HG02571 (cell line): ENCODE measurements around the gene EVA1C.
A peak's percentile ranks its signal among the peaks of the same experiment; 100 is the strongest.
"Not testable (repeated sequence)": the region's sequence is repeated elsewhere in the genome, so short reads cannot be mapped to it uniquely, and the experiment has no call there.

ENCODE experiments used
- ATAC-seq: cut with Tn5 transposase; IDR thresholded peaks from one replicate; pipeline ENCODE4 v1.9.1; 2021; ENCODE audit warnings: mild to moderate bottlenecking, moderate library complexity; ENCODE audit not compliant: unreplicated experiment

EVA1C gene

DNA sequence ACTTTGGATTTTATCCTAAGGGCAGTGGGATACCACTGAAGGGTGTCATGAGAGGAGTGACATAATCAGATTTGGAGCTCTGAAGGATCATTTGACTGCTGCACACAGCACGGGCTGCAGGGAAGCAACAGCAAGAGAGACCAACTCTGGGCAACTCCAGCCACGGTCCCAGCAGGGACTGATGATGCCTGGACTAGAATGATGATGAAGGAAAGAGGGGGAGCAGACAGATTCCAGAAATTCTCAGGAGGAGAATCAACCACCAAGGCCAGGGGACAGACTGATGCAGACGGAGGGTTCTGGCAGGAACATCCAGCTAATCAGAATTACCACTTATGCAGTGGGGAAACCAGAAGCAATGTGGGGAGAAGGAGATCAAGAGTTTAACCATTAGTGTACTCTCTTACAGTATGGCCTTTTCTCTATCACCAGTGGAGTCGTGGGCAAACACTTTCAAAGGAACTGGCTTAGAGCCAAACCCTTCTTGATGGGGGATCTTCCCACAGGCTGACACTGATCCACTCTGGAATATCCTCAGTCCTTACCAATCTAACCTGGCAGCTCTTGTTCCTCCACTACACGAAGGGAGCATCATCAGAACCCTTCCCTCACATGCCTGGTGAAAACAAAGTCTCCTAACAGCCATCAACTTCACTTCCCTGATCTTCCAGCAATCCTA, 23.0 kb upstream of the EVA1C start:
- no peak for ATAC-seq

DNA sequence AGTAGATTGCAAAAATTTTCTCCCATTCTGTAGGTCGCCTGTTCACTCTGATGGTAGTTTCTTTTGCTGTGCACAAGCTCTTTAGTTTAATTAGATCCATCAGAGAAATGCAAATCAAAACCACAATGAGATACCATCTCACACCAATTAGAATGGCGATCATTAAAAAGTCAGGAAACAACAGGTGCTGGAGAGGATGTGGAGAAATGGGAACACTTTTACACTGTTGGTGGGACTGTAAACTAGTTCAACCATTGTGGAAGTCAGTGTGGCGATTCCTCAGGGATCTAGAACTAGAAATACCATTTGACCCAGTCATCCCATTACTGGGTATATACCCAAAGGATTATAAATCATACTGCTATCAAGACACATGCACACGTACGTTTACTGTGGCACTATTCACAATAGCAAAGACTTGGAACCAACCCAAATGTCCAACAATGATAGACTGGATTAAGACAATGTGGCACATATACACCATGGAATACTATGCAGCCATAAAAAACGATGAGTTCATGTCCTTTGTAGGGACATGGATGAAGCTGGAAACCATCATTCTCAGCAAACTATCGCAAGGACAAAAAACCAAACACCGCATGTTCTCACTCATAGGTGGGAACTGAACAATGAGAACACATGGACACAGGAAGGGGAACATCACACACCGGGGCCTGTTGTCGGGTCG, 21.8 kb upstream of the EVA1C start:
- ATAC-seq = not testable (repeated sequence)

DNA sequence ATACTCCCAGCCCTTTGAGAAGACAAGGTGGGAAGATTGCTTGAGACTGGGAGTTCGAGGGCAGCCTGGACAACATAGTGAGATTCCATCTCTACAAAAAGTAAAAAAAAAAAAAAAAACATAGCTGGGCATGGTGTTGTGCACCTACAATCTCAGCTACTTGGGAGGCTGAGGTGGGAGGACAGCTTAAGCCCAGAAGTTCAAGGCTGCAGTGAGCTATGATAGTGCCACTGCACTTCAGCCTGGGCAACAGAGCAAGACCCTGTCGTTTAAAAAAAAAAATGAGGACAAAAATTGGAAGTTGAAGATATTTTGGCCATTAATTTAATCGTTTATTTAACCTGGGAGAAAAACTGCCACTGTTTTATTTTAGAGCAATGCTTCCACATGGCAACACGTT, 20.8 kb upstream of the EVA1C start:
- ATAC-seq = no peak

DNA sequence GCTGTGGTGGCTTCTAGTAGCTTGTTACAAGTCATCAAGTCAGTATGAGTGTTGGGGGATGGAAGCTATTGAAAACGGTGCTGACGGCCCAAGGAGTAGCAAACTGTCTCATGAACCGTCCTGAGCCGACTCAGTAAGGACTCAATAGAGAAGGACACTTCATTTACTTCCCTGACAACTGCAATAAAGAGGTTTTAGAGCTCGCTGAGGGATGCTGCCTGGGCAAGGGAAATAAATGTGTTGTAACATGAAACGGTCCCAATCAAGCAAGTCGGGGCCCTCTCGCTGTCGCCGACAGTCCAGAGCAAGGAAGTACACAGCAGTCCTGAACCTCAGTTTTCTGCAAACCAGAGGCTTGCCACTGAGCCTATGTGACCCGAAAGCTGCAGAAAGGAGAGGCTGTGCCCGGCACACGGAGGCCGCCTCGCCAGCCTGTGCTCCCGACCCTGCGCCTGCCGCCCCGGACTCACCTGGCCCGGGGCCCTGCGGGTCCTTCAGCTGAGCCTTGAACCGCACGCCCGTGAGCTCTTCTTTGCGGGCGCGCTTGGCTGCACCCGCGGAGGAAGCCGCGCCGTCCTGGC, 20.1 kb upstream of the EVA1C start:
- no peak for ATAC-seq

DNA sequence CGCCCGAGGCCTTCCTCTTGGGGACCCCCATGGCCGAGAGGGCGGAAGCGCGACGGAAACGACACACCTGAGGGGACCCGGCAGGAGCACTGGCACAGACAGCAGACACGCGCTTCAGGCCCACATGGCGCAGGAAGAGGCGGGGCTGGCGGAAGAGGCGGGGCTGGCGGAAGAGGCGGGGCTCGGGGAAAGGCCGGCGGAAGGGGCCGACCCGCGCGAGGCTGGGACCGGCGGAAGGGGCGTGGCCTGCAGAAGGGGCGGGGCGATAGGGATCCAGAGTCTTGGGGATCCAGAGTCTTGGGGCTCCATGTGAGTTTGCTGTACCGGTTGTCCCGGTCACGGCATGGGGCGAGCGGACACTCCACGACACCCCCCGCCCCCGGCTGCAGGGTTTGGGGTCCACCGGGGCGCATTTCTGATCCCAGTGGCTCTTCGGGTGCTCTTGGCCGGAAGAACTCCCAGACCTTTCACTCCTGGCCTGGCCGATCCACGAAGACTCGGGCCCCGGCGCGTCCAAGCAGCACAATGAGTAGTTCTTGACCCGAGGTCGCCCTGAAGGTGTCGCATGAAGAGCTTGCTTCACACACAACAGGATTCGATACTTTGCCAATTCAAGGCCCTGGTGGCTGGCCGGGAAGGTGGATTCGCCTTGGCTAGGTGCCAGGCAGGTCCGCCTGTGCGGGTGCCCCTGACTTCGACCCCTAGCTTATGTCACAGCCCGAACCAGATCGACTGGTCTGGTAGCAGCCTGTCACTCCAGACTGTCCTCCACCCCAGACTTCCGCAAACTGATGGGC, 19.4 kb upstream of the EVA1C start, which contains the start of gene URB1:
URB1 (minus strand) TSS at position 133 of the 797 bp plus-strand sequence; CDS start at position 31, 102 bp downstream.
- ATAC-seq = peak; percentile 97

DNA sequence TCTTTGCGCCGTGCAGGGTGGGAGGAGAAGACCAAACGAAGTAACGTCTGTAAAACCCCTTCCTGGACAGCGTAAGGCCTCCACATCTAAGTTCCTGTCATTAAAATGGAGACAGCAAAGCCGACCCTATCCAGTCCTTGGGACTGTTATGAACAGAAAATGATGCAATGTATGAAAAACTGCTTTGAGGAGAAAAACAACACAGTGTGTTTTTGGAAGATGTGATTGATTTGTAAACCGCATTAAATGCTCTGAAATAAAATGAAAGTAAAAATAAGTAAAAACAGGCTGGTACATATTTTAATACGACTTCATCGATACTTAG, 18.9 kb upstream of the EVA1C start:
- no peak for ATAC-seq

DNA sequence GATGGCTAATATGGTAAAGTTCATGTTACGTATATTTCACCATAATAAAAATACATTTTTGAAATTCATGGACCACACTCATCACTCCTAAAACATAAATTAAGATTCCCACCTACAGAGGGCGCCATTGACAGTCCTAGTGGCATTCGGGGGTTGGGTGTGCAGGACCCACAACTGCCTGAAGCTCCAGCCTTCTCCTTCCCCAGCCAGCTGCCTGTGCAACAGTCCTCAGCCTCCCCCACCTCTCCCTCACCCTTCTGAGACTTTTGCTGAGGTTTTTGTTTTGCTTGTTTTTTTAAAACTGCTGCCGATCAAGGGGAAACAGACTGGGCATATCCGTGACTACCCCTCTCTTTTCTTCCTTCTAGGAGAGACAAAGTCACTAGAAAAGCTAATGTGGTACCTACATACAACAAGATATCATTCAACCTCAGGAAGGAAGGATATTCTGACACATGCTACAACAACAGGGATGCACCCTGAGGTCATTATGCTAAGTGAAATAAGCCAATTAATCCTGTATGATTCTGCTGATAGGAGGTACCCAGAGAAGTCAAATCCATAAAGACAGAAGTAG, 9.2 kb upstream of the EVA1C start:
- ATAC-seq = no peak

DNA sequence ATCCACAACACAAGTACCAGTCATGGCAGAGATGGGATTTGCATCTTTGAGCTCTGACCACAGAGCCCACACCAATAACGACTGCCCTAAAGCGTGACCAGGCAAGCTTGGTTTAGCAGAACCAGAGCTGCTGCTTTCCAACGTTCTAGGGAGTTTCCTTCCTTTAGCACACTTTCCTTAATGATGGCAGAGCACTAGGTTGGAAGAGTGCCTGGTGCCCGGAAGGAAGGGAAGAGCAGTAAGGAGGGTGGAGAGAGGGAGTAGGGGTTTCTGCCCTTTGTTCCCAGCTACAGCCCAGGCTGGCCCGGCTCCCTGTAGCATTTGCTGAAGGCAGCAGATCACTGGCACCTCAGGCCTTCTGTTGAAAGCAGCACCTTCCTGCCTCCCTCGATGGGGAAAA, 6.1 kb upstream of the EVA1C start:
- ATAC-seq = no peak

DNA sequence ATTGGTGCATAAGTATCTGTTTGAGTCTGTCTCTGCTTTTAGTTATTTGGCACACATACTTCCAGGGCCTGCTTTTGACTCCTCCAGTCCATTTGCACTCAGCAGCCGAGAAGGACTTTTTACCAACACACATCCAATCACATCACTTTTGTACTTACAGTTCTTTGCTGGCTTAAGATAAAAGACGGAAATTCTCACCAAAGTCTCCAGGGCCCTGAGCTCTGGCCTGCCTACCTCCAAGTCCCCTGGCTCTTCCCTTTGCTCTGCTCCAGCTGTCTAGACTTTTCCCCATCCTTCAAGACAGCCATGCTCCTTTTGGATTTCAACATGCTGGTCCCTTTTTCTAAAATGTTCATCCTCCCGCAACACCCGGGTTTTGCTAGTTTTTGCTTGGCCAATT, 2.2 kb upstream of the EVA1C start:
- ATAC-seq = no peak

DNA sequence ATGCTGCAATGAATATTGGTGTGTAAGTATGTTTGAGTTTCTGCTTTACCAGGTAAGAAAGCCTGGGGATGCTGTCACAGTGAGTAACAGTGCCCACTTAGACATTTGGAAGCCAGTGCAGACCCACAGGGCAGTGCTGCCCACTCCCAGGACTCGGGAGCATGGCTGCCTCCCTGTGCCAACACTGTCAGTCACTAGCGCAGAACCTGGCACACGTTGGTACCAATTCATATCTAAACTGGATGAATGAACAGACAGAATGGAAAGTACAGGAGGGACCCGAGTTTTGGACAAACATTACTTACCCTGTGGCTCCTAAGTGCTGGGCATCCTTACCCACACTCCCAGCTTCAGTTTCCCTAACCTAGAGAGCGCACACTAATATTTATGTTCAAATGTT, 1.6 kb upstream of the EVA1C start:
- ATAC-seq = no peak

DNA sequence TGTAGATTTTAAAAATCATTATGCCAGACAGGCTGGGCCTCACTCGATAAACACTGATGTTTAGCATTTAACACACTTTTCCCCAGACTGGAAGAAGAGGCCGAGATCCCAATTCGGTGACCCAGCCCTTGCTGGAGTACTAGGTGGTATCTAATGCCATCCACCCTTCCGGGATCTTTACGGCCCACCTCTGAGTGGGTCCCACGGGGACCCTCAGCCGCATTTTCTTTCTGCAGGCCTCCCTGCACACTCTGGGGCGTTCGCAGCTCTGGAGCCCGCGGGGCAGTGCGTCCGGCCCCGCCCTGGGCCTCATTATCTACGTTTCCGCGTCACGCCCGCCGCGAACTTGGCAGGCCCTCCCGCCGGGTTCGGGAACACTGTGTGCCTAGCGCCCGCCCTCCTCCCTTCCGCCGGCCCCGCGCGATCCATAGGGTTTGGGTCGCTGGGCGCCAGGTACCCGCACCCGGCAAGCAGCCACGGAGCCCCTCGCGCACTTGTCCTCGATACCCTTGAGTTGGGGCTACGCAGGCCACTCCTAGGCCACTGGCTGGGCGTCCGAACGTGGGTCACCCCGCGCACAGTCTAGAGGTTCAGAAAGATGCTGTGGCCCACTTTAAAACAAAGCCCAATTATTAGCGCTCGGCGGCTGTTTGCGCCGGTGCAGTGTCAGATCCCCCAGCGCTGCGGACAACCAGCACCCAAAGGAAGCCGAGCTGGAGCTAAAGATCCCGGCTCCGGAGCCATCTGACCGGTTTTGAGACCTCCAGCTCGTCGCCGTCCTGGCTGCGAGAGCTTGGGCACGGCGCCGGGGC, 950 bp upstream of the EVA1C start:
- ATAC-seq = no peak

DNA sequence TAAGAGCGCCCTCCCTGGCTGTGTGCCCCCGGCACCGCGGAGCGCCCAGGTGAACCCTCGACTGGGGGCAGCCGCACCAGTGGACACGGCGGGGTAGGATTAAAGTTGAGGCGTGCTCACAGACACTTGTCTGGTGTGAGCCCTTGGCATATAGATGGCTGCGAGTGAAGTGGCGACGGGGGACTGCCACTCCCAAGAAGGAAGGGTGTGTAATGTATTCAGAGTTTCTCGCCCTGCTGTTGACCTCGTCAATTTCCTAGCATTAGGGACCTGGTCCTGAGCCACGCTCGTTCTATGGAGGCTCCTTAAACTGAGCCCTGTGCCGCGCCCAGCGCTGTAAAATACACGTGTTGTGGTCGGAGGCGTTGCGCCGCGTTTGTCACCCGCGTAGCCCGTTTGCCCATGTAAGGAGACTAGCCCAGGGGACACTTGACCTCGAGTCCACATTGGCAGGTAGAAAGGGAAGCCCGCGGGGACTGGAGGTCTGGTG, 554 bp downstream of the EVA1C start:
- ATAC-seq = no peak

DNA sequence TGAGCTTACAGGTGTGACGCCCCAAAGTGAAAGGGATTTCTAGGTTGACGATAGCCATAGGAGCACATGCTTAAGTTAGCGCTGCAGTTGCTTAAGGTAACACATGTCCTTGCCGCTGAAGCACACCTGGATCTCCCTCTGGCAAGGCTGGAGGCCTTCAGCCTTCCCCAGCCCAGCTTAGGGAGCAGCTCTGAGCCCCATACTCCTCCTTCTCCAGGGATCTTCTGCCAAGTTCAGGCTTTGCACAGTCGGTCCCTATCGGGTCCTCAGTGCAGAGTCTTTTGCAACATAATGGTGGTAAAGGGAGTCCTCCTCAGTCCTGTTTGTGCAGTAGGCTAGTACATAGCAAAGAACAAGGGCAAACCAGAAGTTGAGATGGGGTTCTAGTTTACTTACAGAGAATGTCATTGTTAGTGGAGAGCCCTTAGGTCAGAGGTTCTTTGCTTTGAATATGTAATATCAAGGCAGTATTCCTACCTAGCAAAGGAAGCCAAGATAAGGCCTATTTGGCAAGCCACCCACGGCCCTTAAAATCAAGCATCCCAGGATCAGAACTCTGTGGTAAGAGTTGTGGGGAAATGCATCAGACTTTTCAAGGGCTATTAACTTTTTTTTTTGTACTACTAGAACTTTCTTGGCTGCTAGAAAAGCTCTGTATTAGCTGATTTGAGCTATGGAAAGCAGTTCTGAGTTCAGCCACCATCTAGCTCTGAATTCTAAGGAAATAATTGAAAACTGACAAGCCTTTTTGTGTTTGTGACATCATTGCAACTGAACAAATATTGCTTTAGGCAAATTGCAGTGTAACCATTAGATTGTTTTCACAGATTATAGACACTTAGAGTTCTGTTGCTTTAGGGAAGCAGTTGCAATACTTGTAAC, 1.4 kb downstream of the EVA1C start:
- no peak for ATAC-seq

DNA sequence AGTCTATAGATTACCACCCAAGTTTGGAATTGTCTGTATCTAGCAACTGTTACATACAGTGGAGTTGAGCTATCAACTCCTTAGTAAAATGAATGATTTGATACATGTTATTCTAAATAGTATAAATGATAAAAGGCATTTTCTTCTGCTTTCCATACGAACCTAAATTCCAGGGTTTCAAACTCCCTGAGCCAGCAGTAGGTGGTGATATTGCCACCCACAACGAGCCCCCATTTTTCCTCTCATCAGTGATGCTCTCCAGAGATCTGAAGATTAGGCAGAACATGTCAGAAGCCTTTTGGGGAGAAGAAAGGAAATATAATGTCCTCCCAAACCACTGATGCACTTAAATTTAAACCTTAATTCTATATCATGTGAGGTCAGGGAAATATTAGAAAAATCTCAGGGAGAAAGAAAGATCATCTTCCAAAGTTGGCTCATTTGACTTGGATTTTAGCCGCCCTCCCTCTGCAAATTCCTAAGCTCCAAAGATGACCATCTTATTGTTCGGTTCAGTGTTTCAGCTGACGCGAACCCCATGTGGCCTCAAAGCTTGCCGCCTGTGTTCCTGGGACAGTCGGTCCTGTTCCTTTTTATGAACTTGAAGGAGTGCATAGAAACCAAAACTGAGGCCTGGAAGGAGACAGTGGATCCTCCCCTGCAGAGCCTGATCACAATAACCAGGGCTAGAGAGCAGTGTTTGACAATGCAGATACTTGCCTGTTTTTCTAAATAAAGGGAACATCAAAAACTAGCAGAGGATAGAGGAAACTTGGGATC, 2.3 kb downstream of the EVA1C start:
- ATAC-seq = no peak

DNA sequence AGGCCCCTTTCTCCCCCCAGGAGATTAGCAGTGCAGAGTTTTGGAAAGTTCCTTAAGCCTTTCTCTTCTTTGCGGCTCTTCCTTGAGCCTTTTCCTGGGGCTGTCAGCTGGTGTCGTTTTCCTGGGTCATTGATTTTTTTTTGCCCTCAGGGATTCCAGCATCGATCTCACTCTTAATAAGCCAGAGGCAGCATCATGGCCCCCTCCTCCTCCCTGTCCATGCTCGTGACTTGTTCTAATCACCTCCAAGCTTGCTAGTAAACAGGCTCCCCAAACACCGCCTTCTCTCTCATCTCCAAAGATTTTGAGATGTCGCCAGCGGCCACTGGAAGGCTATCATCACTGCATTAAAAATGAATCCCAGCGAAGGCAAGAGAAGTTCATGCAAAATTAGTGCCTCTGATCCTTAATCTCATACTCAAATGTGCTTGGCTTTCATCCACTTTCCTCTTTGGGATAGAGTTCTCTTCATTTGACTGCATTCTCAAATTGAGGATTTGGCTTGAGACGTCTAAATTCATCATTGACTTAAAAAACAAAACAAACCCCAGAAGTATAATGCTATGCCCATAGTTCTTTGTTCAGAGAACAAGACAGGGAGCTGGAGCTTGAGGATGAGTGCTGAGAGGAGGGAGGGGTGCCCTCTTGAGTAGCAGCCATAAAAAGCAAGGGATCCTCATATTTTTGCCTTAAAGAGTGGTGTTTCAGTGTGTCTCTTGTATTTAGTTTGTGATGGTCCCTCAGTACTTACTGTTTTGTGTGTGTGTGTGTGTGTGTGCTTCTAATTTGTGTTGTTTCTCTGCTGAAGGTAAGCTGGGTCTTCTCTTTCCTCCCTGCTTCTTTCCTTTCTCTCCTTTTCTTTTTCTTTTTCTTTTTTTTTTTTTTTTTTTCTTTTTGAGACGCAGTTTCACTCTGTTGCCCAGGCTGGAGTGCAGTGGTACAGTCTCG, 3.2 kb downstream of the EVA1C start:
- no peak for ATAC-seq

DNA sequence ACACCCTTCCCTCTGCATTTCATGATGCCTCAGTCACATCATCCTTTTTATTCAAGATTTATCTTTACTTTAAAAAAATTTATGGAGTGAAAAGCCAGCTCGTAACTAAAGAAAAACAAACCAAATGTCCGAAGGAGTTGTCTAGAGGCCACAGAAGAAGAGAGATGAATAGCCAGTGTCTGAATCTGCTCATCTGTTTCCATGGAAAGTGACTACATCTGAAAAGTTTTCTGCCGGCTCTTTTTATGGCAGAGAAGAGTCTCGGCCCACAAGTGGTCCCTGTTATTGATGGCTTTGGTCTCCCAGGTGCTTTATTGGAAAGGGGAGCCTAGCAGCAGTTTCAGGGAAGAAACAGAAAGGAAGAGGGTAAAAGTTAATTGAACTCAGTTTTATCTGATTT, 5.6 kb downstream of the EVA1C start:
- ATAC-seq = no peak

DNA sequence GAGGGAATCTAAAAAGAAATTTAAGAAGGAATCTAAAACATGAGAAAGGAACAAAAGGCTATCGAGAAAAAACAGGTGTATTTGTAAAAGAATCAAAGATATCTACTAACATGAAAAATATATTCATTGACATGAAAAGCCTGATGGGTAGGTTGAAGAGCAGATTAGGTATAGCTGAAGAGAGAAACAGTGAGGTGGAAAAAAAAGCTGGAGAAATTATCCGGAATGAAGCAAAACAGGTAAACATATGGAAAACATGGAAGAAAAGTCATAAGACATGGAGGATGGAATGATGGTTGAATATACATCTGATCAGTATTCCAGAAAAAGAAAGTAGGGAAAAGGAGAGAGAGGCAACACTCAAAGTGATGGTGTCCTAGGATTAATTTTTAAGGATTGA, 9.6 kb downstream of the EVA1C start:
- ATAC-seq = no peak
